Liver (tissue), 9 donors: ENCODE measurements around the gene HAUS8. TPM values are rescaled to one million over a fixed set of nuclear protein-coding genes. Genes with fewer than 3 reads are reported as not detected.

Source experiments
- DNase-seq: peaks from one replicate; pipeline ENCODE4 v3.0.0-alpha.2; 2017; ENCODE audit warnings: low spot score
- H3K27ac ChIP-seq, 2 donors: one replicate each; pipeline ENCODE4 v1.7.0; 2013; ENCODE audit warnings: inconsistent platforms in 2 of 2, low read length in 2 of 2, control low read depth in 1 of 2, low read depth in 1 of 2, mild to moderate bottlenecking in 1 of 2
- H3K27me3 ChIP-seq, 4 donors: one replicate each; pipeline versions ENCODE4 v1.6.1 to v1.7.0; 2013; ENCODE audit warnings: low read length in 3 of 4, inconsistent platforms in 1 of 4, mild to moderate bottlenecking in 1 of 4, moderate library complexity in 1 of 4; ENCODE audit not compliant: control insufficient read depth in 4 of 4, insufficient read depth in 4 of 4
- H3K36me3 ChIP-seq, 4 donors: one replicate each; pipeline versions ENCODE4 v1.6.1 to v1.7.0; 2013; ENCODE audit warnings: low read length in 3 of 4, mild to moderate bottlenecking in 3 of 4, low read depth in 1 of 4, moderate library complexity in 1 of 4; ENCODE audit not compliant: control insufficient read depth in 4 of 4, insufficient read depth in 3 of 4
- H3K4me1 ChIP-seq, 4 donors: one replicate each; pipeline versions ENCODE4 v1.6.1 to v1.7.0; 2013; ENCODE audit warnings: low read length in 3 of 4, mild to moderate bottlenecking in 3 of 4, moderate library complexity in 1 of 4; ENCODE audit not compliant: control insufficient read depth in 4 of 4, insufficient read depth in 4 of 4
- H3K4me3 ChIP-seq, 3 donors: one replicate each; pipeline versions ENCODE4 v1.6.1 to v1.7.0; 2013; ENCODE audit warnings: low read length in 3 of 3, control low read depth in 1 of 3, low read depth in 1 of 3, mild to moderate bottlenecking in 1 of 3
- H3K9ac ChIP-seq, 2 donors: one replicate each; pipeline ENCODE4 v1.7.0; 2013; ENCODE audit warnings: low read length in 2 of 2, mild to moderate bottlenecking in 2 of 2, moderate library complexity in 2 of 2, control low read depth in 1 of 2, low read depth in 1 of 2
- H3K9me3 ChIP-seq, 4 donors: one replicate each; pipeline versions ENCODE4 v1.6.1 to v1.7.0; 2013; ENCODE audit warnings: low read length in 3 of 4; ENCODE audit not compliant: control insufficient read depth in 4 of 4
- CTCF ChIP-seq: fragments of 150-350 bp; IDR thresholded peaks from 2 replicates; pipeline ENCODE4 v1.5.1; 2017; ENCODE audit warnings: improper control_type of control experiment, low read depth, low read length; ENCODE audit not compliant: missing input control
- EGR1 ChIP-seq, 2 donors: IDR thresholded peaks; 2 replicates each; pipeline ENCODE4 v1.6.1; 2016 to 2018; ENCODE audit warnings: antibody characterized with exemption in 2 of 2, low read depth in 2 of 2
- FOXA1 ChIP-seq: IDR thresholded peaks from 2 replicates; pipeline ENCODE4 v1.6.1; 2016; ENCODE audit warnings: antibody characterized with exemption
- FOXA2 ChIP-seq: IDR thresholded peaks from 2 replicates; pipeline ENCODE4 v1.6.1; 2016; ENCODE audit warnings: antibody characterized with exemption
- GABPA ChIP-seq, 2 donors: IDR thresholded peaks in 1 of 2; conservative IDR thresholded peaks in 1 of 2; 2 replicates each; pipeline ENCODE4 v1.6.1; 2016; ENCODE audit warnings: antibody characterized with exemption in 2 of 2, mild to moderate bottlenecking in 1 of 2, moderate library complexity in 1 of 2
- HNF4G ChIP-seq: IDR thresholded peaks from 2 replicates; pipeline ENCODE4 v1.6.1; 2016; ENCODE audit warnings: antibody characterized with exemption
- JUND ChIP-seq, 2 donors: IDR thresholded peaks; 2 replicates each; pipeline ENCODE4 v1.6.1; 2016; ENCODE audit warnings: antibody characterized with exemption in 2 of 2
- MAX ChIP-seq: IDR thresholded peaks from 2 replicates; pipeline ENCODE4 v1.6.1; 2016; ENCODE audit warnings: antibody characterized with exemption
- RAD21 ChIP-seq, 2 donors: IDR thresholded peaks; 2 replicates each; pipeline ENCODE4 v1.6.1; 2016; ENCODE audit warnings: antibody characterized with exemption in 2 of 2, mild to moderate bottlenecking in 2 of 2
- RXRA ChIP-seq, 2 donors: IDR thresholded peaks; 2 replicates each; pipeline ENCODE4 v1.6.1; 2017 to 2018; ENCODE audit warnings: antibody characterized with exemption in 2 of 2, mild to moderate bottlenecking in 1 of 2
- SP1 ChIP-seq: IDR thresholded peaks from 2 replicates; pipeline ENCODE4 v1.6.1; 2018; ENCODE audit warnings: antibody characterized with exemption, mild to moderate bottlenecking
- TAF1 ChIP-seq: conservative IDR thresholded peaks from 2 replicates; pipeline ENCODE4 v1.6.1; 2016; ENCODE audit warnings: antibody characterized with exemption, mild to moderate bottlenecking
- YY1 ChIP-seq: IDR thresholded peaks from 2 replicates; pipeline ENCODE4 v1.6.1; 2016; ENCODE audit warnings: antibody characterized with exemption, mild to moderate bottlenecking
- WGBS: extraction: QIAGEN DNeasy Blood & Tissue Kit; methylation state at CpG from one replicate; pipeline ENCODE4 v1.1.7; 2013; 5-methylcytosine and 5-hydroxymethylcytosine counted together
- polyA plus RNA-seq, 2 donors: library from polyadenylated mRNA; stranded (reverse) in 1 of 2; unstranded in 1 of 2; fragments of 200-250 nt in 1 of 2; fragments of >200 nt in 1 of 2; fragmentation: Nextera tagmentation in 1 of 2; extraction: Ambion mirVana in 1 of 2; gene quantifications; one replicate each; pipeline versions ENCODE4 v1.2.1 to v1.2.3, GENCODE V29; 2013 to 2015
- total RNA-seq, 2 donors: library from RNA; depleted of rRNA; stranded (reverse); fragments of >200 nt; gene quantifications; one replicate each; pipeline ENCODE4 v1.2.3, GENCODE V29; 2014
- TF ChIP-seq, protein P1 (sequence below): IDR thresholded peaks from 2 replicates; pipeline ENCODE4 v1.6.1; 2016; ENCODE audit warnings: antibody characterized with exemption
- TF ChIP-seq, protein P2 (sequence below): IDR thresholded peaks from 2 replicates; pipeline ENCODE4 v1.6.1; 2016; ENCODE audit warnings: antibody characterized with exemption, mild to moderate bottlenecking
- donor health status: healthy.
- donor health status: healthy.
- donor health status: healthy.
- donor health status: healthy.
- donor health status: healthy.

Gene HAUS8
- total and polyA plus RNA-seq, 4 donors: 3.3 to 5.7 (median 3.8) TPM

DNA sequence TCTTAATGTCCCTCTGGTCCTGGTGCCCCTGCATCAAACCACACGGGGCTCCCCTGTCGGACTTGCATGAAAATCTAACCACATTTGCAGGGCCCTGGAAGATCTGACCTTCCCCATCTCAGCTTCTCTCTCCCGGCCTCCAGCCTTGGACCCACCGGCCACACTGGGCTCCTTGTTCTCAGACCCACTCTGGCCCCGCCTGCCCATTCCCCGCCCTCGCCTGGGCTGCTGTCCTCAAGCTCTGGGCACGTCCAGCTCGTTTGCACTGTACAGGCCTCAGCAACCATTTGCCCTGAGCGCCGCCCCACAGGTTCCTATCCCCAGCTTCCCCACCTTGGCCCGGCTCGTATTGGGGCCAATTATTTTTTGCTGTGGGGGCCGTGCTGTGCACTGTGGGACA lies 10.9 kb upstream of the HAUS8 start:
- Histone ChIP-seq H3K27ac (no peak overlapping the region), H3K9me3 (no peaks in the 10 kb centered on the region), H3K36me3 (peaks cover 0 to 4% (median under 1%) of the 10 kb centered on the region in 4 donors), H3K4me3 (no peak overlapping the region), H3K9ac (no peak overlapping the region), H3K27me3 (no peaks in the 10 kb centered on the region), H3K4me1 (peaks cover 0 to 2% (median under 1%) of the 10 kb centered on the region in 4 donors)
- TF ChIP-seq TAF1: no peak
- no peak for TF ChIP-seq YY1
- 86% methylated on average over 14 of the region's 14 CpGs for WGBS
- no peak for DNase-seq

DNA sequence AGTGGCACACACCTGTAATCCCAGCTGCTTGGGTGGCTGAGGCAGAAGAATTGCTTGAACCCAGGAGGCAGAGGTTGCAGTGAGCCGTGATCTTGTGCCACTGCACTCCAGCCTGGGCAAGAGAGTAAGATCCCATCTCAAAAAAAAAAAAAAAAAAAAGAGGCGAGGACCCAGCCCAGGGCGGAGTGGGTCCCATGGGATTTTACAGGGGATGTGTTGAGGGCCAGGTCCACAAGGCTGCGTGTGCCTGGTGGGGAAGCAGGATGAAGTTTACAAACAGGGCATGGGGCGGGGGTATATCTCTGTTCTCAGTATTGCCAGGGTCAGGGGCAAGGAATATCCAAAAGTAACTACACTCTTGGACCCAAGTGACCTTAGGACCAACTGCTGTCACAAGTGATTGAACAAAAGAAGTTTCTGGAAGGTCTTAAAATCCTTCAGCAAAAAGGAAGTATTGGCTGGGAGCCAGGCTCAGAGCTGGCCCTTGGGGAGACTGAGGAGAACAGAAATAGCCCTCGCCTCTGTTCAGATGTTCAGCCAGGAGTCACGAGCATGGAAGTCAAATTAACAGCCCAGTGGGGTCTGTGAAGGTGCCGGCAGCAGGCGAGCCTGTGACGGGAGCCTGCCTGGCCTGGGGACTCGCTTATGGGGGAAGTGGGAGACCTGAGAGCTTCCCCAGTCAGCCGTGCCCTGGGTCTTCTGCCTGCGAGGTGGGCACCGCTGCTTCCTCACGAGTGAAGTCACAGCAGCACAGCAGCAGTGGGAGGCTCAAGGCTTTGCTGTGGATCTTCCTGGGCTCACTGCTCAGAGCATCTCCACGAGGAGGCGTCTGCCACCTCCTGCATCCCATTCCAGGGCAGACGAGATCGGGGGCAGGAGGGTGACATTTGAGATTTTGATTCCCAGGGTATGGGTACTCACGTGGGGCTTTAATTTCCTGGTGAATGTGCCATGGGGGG lies 6.7 kb upstream of the HAUS8 start:
- Histone ChIP-seq H3K4me3 (no peak overlapping the region), H3K4me1 (peaks cover 2 to 24% (median 14%) of the 10 kb centered on the region in 4 donors), H3K27ac (peak overlapping the region in 1 of 2 donors; percentile 31), H3K27me3 (no peaks in the 10 kb centered on the region), H3K9ac (no peak overlapping the region), H3K36me3 (peaks cover 0 to 2% (median 0%) of the 10 kb centered on the region in 4 donors), H3K9me3 (no peaks in the 10 kb centered on the region)
- 81% methylated on average over 20 of the region's 20 CpGs for WGBS
- no peak for TF ChIP-seq SP1
- no peak for DNase-seq

GRCh38 chr19:17080440-17080801 lies 5.2 kb upstream of the HAUS8 start:
- Histone ChIP-seq H3K9me3 (no peaks in the 10 kb centered on the region), H3K4me1 (peaks cover 2 to 34% (median 20%) of the 10 kb centered on the region in 4 donors), H3K9ac (no peak overlapping the region), H3K27me3 (no peaks in the 10 kb centered on the region), H3K27ac (peak overlapping the region in 1 of 2 donors; percentile 65), H3K36me3 (no peaks in the 10 kb centered on the region), H3K4me3 (no peak overlapping the region)
- TF ChIP-seq JUND (IDR thresholded peaks at IDR 0.05) (no peak), MAX (no peak), FOXA2 (no peak), SP1 (no peak), GABPA (IDR thresholded peaks at IDR 0.05 in 1 of 2, conservative IDR thresholded peaks at IDR 0.05 in 1 of 2) (no peak), RAD21 (IDR thresholded peaks at IDR 0.05) (no peak), YY1 (no peak), RXRA (IDR thresholded peaks at IDR 0.05) (no peak), CTCF (no peak), TAF1 (no peak), HNF4G (no peak), FOXA1 (no peak), EGR1 (IDR thresholded peaks at IDR 0.05; ENCODE audit: low read depth in 2 of 2) (no peak)
- TF ChIP-seq, protein P1, sequence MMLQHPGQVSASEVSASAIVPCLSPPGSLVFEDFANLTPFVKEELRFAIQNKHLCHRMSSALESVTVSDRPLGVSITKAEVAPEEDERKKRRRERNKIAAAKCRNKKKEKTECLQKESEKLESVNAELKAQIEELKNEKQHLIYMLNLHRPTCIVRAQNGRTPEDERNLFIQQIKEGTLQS: no peak
- TF ChIP-seq, protein P2, sequence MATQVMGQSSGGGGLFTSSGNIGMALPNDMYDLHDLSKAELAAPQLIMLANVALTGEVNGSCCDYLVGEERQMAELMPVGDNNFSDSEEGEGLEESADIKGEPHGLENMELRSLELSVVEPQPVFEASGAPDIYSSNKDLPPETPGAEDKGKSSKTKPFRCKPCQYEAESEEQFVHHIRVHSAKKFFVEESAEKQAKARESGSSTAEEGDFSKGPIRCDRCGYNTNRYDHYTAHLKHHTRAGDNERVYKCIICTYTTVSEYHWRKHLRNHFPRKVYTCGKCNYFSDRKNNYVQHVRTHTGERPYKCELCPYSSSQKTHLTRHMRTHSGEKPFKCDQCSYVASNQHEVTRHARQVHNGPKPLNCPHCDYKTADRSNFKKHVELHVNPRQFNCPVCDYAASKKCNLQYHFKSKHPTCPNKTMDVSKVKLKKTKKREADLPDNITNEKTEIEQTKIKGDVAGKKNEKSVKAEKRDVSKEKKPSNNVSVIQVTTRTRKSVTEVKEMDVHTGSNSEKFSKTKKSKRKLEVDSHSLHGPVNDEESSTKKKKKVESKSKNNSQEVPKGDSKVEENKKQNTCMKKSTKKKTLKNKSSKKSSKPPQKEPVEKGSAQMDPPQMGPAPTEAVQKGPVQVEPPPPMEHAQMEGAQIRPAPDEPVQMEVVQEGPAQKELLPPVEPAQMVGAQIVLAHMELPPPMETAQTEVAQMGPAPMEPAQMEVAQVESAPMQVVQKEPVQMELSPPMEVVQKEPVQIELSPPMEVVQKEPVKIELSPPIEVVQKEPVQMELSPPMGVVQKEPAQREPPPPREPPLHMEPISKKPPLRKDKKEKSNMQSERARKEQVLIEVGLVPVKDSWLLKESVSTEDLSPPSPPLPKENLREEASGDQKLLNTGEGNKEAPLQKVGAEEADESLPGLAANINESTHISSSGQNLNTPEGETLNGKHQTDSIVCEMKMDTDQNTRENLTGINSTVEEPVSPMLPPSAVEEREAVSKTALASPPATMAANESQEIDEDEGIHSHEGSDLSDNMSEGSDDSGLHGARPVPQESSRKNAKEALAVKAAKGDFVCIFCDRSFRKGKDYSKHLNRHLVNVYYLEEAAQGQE: no peak
- 91% methylated on average over 4 of the region's 4 CpGs for WGBS
- no peak for DNase-seq
